ENCODE results near the gene SLC16A7. TPM values are rescaled to one million over a fixed set of nuclear protein-coding genes. Genes with fewer than 3 reads are reported as not detected.
"Not testable (repeated sequence)": the region's sequence is repeated elsewhere in the genome, so short reads cannot be mapped to it uniquely, and the experiment has no call there.

Gene SLC16A7
- total RNA-seq, 1 donor from 2014 or later: 12.9 TPM

GRCh38 chr12:59603754-59604153 lies 7.9 kb downstream of the SLC16A7 start:
- Mint-ChIP-seq H3K36me3 (peaks cover 3% of the 10 kb centered on the region), H3K27me3 (peaks cover 3% of the 10 kb centered on the region), H3K4me1 (ENCODE audit: unreplicated experiment) (peaks cover 10% of the 10 kb centered on the region), H3K27ac (no peak overlapping the region), H3K4me3 (no peak overlapping the region), H3K9me3 (no peaks in the 10 kb centered on the region)
- TF ChIP-seq CTCF (conservative IDR thresholded peaks at IDR 0.05): no peak
- no peak for DNase-seq (ENCODE audit: extremely low spot score, unreplicated experiment)

- not testable (repeated sequence) for H3K27me3 Mint-ChIP-seq; DNase-seq (ENCODE audit: extremely low spot score, unreplicated experiment); H3K4me1 Mint-ChIP-seq (ENCODE audit: unreplicated experiment); H3K4me3 Mint-ChIP-seq; H3K9me3 Mint-ChIP-seq; H3K27ac Mint-ChIP-seq; H3K36me3 Mint-ChIP-seq
Measured at GRCh38 chr12:59612823-59613434, 17.1 kb downstream of the SLC16A7 start.

GRCh38 chr12:59615392-59616165 lies 19.8 kb downstream of the SLC16A7 start:
- Mint-ChIP-seq H3K27me3 (no peaks in the 10 kb centered on the region), H3K36me3 (no peaks in the 10 kb centered on the region), H3K4me1 (ENCODE audit: unreplicated experiment) (peaks cover 3% of the 10 kb centered on the region), H3K27ac (no peak overlapping the region), H3K4me3 (no peak overlapping the region), H3K9me3 (no peaks in the 10 kb centered on the region)
- TF ChIP-seq CTCF (conservative IDR thresholded peaks at IDR 0.05): no peak
- DNase-seq (ENCODE audit: extremely low spot score, unreplicated experiment): no peak

DNA sequence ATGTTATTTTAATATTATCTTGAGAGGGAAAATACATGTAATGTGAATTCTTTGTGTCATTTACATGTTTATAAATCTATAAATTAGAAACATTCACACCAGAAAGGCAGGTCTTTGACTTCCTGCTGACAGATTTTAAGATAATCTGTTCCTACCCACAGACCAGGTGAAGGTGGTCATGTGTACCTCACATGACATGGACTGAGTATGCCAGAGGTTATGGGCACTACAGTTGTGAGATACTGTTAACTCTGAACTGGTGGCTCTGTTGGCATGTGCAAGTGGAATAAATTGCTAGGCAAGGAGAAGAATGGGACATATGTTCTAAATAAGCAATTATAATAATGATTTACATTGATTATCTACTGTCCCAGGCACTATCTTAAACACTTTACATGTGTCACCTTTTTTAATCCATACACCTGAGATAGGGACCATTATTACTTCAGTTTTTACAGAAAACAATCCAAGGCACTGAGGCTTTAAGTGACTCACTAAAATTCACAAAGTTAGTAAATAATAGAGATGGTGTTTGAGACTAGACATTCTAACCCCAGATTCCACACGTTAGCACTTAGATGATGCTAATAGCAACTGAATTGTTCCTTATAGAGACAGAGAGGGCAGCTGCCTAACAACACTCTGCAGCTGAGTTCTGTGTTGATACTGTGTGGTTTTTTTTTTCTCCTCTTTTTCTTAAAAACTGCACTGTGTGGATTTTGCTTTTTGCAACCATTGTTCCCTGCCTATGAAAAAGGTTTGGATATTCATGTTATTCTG lies 23.8 kb downstream of the SLC16A7 start:
- Mint-ChIP-seq H3K27ac (no peak overlapping the region), H3K9me3 (no peaks in the 10 kb centered on the region), H3K27me3 (no peaks in the 10 kb centered on the region), H3K4me1 (ENCODE audit: unreplicated experiment) (peaks cover 4% of the 10 kb centered on the region), H3K4me3 (no peak overlapping the region), H3K36me3 (no peaks in the 10 kb centered on the region)
- TF ChIP-seq CTCF (conservative IDR thresholded peaks at IDR 0.05): no peak
- no peak for DNase-seq (ENCODE audit: extremely low spot score, unreplicated experiment)

DNA sequence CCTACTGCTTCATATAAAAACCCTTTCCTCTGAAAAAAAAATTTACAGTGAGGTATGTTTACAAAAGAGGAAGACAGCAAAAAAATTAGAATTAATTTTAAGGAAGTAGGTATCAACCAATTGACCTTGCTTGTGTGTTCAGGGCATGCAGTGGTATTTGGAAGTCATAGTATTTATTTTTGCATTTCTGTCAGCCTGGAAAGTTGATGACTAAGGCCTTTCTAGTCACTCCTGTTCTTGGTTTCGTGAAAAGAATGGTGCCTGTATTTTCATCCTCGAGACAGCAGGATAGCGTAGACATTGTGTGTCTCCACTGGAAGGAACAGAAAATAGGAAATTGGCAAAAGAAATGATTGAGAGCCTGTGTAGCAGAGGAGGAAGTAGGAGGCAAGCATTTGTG lies 24.5 kb downstream of the SLC16A7 start:
- H3K27ac Mint-ChIP-seq: no peak overlapping the region
- no peak overlapping the region for H3K4me3 Mint-ChIP-seq
- H3K27me3 Mint-ChIP-seq: no peaks in the 10 kb centered on the region
- TF ChIP-seq CTCF (conservative IDR thresholded peaks at IDR 0.05): no peak
- no peaks in the 10 kb centered on the region for H3K36me3 Mint-ChIP-seq
- no peaks in the 10 kb centered on the region for H3K9me3 Mint-ChIP-seq
- DNase-seq (ENCODE audit: extremely low spot score, unreplicated experiment): no peak
- H3K4me1 Mint-ChIP-seq (ENCODE audit: unreplicated experiment): peaks cover 4% of the 10 kb centered on the region

Data from type B pancreatic cell (in vitro differentiated cells).